Right renal pelvis (tissue), 4 donors: ENCODE measurements around the gene COPS4. TPM values are rescaled to one million over a fixed set of nuclear protein-coding genes. Genes with fewer than 3 reads are reported as not detected.
"Not testable (repeated sequence)": the region's sequence is repeated elsewhere in the genome, so short reads cannot be mapped to it uniquely, and the experiment has no call there.

ENCODE experiments used
- DNase-seq, 4 donors: peaks; one replicate each; pipeline ENCODE4 v3.0.0-alpha.2; 2013; ENCODE audit warnings: low read depth in 4 of 4, low spot score in 3 of 4, missing footprints in 1 of 4
- polyA plus RNA-seq, 4 donors: library from polyadenylated mRNA; unstranded; fragments of 120-200 nt; gene quantifications; one replicate each; pipeline ENCODE4 v1.2.1, GENCODE V29; 2013; ENCODE audit not compliant: insufficient read length in 4 of 4

Gene COPS4
- polyA plus RNA-seq, 4 donors = 74.3 to 89.7 (median 85.7) TPM

GRCh38 chr4:83075311-83076095 lies 40.5 kb downstream of the COPS4 start:
- no peak for DNase-seq

- DNase-seq = no peak
Observed at GRCh38 chr4:83080561-83080960, 45.6 kb downstream of the COPS4 start.

- DNase-seq = no peak
Observed at GRCh38 chr4:83082777-83083176, 47.8 kb downstream of the COPS4 start.

- no peak for DNase-seq
Observed at GRCh38 chr4:83083925-83084475, 49.0 kb downstream of the COPS4 start.

GRCh38 chr4:83084956-83085355 lies 50.0 kb downstream of the COPS4 start:
- not testable (repeated sequence) for DNase-seq

GRCh38 chr4:83089410-83090157 lies 54.6 kb downstream of the COPS4 start:
- no peak for DNase-seq

- DNase-seq = no peak
Observed at GRCh38 chr4:83093060-83093640, 58.2 kb downstream of the COPS4 start.

GRCh38 chr4:83096397-83096796 lies 61.4 kb downstream of the COPS4 start:
- DNase-seq = no peak

GRCh38 chr4:83104991-83105390 lies 70.0 kb downstream of the COPS4 start:
- DNase-seq = no peak

GRCh38 chr4:83107631-83108030 lies 72.6 kb downstream of the COPS4 start:
- no peak for DNase-seq

GRCh38 chr4:83108101-83108861 lies 73.3 kb downstream of the COPS4 start:
- DNase-seq = no peak

GRCh38 chr4:83109480-83110222 lies 74.7 kb downstream of the COPS4 start:
- DNase-seq = peak in 3 of 4 donors; percentile 28 to 43 (median 31)

- DNase-seq = peak; percentile 61 to 74 (median 74)
Observed at GRCh38 chr4:83110223-83110945, 75.4 kb downstream of the COPS4 start.

GRCh38 chr4:83110970-83111750 lies 76.2 kb downstream of the COPS4 start:
- no peak for DNase-seq

GRCh38 chr4:83111751-83112141 lies 76.8 kb downstream of the COPS4 start:
- DNase-seq = not testable (repeated sequence)

- no peak for DNase-seq
Observed at GRCh38 chr4:83112231-83112630, 77.2 kb downstream of the COPS4 start.

GRCh38 chr4:83112678-83113428 lies 77.9 kb downstream of the COPS4 start:
- DNase-seq = no peak

GRCh38 chr4:83113429-83113786 lies 78.4 kb downstream of the COPS4 start:
- DNase-seq = no peak
